ENCODE results near the gene STUM.
A peak's percentile ranks its signal among the peaks of the same experiment; 100 is the strongest.
"Not testable (repeated sequence)": the region's sequence is repeated elsewhere in the genome, so short reads cannot be mapped to it uniquely, and the experiment has no call there.

The STUM gene

DNA sequence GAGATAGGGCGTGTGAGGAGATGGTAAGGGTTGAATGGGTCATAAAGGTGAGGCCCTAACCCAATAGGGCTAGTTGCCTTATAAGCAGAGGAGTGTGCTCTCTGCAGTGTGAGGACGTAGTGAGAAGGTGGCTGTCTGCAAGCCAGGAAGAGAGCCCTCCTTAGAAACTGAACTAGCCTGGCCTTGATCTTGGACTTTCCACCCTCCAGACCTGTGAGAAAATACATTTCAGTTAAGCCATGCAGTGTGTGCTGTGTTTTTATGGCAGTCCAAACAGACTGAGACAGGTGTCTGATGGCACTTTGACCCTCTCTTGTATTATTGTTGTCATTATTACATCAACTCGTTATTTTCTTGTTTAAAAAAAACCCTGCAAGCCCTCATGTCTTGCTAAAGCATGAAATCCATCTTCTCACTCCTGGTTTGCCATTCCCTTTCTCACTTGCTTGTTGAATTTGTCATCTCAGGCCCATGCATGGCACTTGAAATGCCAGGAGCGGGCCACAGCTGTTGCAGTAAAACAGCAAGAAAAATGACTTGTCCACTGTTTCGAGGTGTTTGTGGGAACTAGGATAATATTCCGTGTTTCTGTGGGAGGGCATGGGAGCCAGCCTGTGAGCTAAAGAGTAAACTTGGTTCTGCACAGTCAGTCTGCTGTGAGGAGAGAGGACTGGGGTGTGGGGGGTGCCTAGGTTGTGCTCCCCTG, 78.6 kb downstream of the STUM start:
- no peak for DNase-seq (ENCODE audit: low read depth)

DNA sequence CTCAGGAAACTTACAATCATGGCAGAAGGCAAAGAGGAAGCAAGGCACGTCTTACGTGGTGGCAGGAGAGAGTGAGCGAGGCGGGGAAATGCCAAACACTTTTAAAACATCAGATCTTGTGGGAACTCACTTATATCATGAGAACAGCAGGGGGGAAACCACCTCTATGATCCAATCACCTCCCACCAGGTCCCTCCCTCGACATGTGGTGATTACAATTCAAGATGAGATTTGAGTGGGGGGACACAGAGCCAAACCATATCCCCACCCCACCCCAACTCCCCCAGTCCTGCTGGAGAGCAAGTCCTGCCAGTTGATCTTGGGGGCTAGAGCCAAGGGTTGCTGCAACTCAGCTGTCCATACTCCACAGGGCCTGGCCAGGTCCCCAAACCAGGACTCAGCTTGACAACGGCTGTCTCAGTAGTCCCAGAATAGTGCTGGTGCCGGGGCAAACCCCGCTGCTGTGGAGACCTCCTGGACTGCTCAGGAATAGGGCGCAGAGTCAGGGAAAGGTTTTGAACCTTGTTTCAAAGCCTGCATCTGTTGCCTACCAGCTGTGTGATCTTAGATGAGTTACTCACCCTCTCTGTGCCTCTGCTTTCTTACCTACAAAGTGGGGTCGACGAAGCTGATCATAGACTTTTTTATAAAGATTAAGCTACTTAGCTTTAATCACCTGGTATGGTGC, 79.5 kb downstream of the STUM start:
- no peak for DNase-seq (ENCODE audit: low read depth)

- DNase-seq (ENCODE audit: low read depth), result no peak
Observed at GRCh38 chr1:226628612-226629155, 80.1 kb downstream of the STUM start.

GRCh38 chr1:226629210-226629895, 80.8 kb downstream of the STUM start:
- DNase-seq (ENCODE audit: low read depth), result no peak

GRCh38 chr1:226629896-226630550, 81.5 kb downstream of the STUM start:
- DNase-seq (ENCODE audit: low read depth), result no peak

DNA sequence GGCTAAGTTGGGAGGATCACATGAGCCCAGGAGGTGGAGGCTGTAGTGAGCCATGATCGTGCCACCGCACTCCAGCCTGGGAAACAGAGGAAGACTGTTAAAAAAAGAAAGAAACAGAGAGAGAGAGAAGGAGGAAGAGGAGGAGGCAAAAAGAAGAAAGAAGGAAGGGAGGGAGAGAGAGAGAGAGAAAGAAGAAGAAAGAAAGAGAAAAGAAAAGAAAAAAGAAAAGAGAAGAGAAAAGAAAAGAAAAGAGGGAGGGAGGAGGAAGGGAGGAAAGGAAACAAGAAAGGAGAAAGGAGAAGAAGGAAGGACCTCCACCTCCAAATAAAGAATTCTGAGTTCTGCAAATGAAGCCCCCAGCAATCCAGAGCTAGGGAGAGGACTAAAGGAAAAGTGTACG, 82.0 kb downstream of the STUM start:
- DNase-seq (ENCODE audit: low read depth), result no peak

GRCh38 chr1:226631229-226632000, 82.9 kb downstream of the STUM start:
- DNase-seq (ENCODE audit: low read depth), result no peak

GRCh38 chr1:226632169-226632879, 83.8 kb downstream of the STUM start:
- DNase-seq (ENCODE audit: low read depth), result no peak

DNA sequence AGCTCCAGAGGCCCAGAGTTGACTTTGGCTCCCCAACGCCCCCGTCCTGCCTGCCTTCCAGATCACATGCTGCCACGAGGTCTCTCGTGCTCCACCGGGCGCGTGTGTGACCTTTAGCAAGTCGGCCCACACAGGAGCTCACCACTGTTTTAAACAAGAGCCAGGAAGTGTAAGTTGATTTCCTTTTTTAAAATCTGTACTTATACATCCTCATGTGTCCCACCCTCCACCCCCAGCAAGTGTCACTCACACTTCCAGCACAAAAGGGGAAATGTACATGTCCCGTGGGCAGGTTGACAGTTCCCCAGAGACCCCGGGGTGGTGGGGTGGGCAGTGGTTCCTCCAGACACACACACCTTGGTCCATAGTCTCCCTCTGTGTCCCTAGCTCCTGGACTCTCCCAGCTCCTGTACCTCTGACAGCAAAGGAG, 84.4 kb downstream of the STUM start:
- DNase-seq (ENCODE audit: low read depth), result peak; percentile 51

- DNase-seq (ENCODE audit: low read depth), result no peak
Observed at GRCh38 chr1:226633541-226634165, 85.1 kb downstream of the STUM start.

- DNase-seq (ENCODE audit: low read depth), result peak; percentile 78
Observed at GRCh38 chr1:226634166-226634588, 85.6 kb downstream of the STUM start.

- no peak for DNase-seq (ENCODE audit: low read depth)
Observed at GRCh38 chr1:226634611-226635246, 86.2 kb downstream of the STUM start.

- DNase-seq (ENCODE audit: low read depth), result no peak
Observed at GRCh38 chr1:226635456-226635941, 86.9 kb downstream of the STUM start.

DNA sequence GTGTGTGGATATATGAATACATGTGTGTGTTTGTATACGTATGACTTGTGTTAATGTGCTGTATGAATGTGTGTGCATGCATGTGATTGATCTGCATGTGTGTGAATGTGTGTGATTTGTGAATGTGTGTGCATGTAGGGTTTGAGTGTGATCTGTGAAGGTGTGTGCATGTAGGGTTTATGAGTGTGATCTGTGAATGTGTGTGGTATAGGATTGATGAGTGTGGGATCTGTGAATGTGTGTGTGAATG, 88.2 kb downstream of the STUM start:
- no peak for DNase-seq (ENCODE audit: low read depth)

DNA sequence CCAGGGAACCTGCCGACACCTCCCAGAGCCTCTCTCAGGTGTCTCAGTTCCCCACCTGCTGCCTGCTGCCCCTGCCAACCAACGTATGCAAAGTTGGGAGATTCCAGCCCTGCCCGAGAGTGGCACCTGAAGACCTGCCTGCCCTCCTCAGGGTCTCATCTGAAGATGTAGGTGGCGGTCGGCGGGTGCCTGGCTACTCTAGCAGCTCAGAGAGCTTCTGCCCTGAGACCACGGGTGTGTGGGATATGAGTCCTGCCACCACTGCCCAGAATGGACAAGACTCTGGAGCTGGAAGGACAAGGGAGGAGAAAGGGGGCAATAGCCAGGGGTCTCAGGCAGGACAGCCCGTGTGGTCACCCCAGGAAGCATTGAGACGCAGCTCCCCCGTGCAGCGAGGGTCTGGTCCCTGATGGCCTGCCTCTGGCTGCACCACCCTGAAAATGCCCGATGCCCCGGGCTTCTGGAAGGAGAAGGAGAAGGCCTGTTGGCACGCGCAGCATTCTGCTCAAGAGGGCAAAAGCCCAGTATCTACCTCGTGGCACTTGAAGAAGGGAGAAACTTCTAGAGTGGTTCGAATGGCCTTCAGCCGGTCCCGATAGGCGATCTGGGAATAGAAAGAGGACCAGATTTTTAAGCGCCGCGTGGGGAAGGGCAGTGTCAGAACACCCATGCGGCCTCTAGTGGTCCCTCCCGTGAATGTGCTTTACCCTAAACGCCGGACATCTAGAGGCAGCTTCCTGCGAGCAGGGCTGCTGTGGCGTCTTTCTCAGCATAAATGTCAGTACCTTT, 88.8 kb downstream of the STUM start:
- no peak for DNase-seq (ENCODE audit: low read depth)

DNA sequence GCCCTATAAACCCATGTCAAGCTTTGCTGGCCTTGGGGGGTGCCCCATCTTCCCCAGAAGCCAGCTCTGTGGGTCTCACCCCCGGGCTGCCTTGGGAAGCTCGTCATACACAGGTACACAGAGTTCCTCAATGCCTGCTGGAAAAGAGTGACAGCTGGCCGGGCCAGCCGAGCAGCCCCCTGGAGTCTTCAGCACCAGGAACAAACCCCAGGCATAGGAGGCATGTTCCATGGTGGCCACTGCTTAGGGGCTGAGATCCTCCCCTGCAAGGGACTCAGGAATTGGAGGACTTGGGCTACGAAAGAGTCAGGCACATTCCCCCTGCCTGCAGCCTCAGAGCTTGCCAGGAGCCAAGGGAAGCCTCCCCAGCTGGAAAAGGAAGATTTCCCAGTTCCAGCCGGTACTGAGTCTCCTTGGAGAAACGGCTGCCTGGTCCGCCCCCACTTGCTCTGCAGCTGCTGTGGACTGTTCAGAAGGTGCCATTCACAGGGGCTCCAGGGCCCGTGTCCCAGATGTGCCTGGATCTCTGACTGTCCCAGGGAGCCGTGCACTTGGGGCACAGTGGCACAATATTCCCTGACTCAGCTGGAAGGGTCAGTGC, 89.5 kb downstream of the STUM start:
- DNase-seq (ENCODE audit: low read depth), result no peak

DNA sequence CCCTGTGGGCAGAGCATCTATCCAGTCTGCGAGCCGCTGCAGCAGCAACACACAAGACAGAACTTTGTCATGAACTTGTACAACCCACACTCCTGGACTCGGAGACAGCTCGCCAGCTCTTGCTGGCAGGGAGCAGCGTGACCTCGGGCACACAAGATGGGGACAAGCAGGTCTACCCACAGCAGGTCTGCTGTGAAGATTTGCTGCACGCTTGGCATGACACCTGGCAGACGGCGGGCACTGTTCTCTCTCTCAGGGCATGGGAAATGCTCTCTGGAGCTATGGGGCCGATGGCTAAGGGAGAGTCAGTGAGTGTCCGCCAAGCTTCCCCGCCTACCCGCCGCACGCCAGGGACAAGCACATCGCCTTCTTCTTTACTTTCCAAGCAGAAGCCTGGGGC, 90.0 kb downstream of the STUM start:
- DNase-seq (ENCODE audit: low read depth), result no peak

- not testable (repeated sequence) for DNase-seq (ENCODE audit: low read depth)
Observed at GRCh38 chr1:226639206-226639605, 90.6 kb downstream of the STUM start.

DNA sequence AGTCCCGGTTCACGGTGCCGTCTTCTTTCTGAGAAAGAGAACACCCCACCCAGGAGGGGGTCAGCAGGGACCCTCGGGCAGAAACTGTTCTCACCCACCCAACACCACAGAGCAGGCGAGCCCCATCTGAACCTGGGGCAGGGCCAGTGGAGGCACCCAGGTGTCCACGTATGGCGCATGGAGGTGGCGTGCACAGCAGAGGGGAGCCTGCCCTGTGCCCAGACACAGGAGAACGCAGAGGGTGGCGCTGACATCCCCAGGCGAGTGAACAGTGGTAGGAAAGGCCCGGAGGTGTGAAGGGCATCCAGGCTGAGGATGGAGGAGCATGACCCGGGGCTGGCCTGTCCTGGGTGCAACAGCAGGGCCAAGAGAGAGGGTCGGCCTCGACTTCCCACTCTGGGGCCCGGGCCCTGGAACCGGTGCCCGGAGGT, 91.1 kb downstream of the STUM start:
- DNase-seq (ENCODE audit: low read depth), result no peak

All from stimulated activated CD8-positive, alpha-beta memory T cell treated with anti-CD3 and anti-CD28 coated beads, Interleukin-4, amount 100 ng/mL, for 24 hours (primary cell).